ENCODE data around the gene VCAN.

Gene VCAN

GRCh38 chr5:83542839-83543238 is 71.3 kb downstream of the VCAN start:
- no peak overlapping the region for H3K4me3 ChIP-seq (ENCODE audit: low read depth in 1 of 2, low read length in 2 of 2)
- H3K36me3 ChIP-seq (ENCODE audit: control insufficient read depth in 1 of 2, insufficient read depth in 2 of 2, low read length in 2 of 2), result no peaks in the 10 kb centered on the region
- H3K4me1 ChIP-seq (ENCODE audit: control insufficient read depth in 1 of 2, insufficient read depth in 2 of 2, low read length in 2 of 2), result no peaks in the 10 kb centered on the region
- no peak overlapping the region for H3K9ac ChIP-seq (ENCODE audit: low read depth in 1 of 2, low read length in 2 of 2)
- no peaks in the 10 kb centered on the region for H3K9me3 ChIP-seq (ENCODE audit: control insufficient read depth in 1 of 2, low read length in 2 of 2)
- H3K27ac ChIP-seq (ENCODE audit: low read depth, low read length), result no peak overlapping the region
- no peaks in the 10 kb centered on the region for H3K27me3 ChIP-seq (ENCODE audit: control insufficient read depth in 1 of 2, insufficient read depth in 2 of 2, low read length in 2 of 2)

GRCh38 chr5:83543898-83544297 is 72.4 kb downstream of the VCAN start:
- Histone ChIP-seq H3K27ac (ENCODE audit: low read depth, low read length) (no peak overlapping the region), H3K9ac (ENCODE audit: low read depth in 1 of 2, low read length in 2 of 2) (no peak overlapping the region), H3K27me3 (ENCODE audit: control insufficient read depth in 1 of 2, insufficient read depth in 2 of 2, low read length in 2 of 2) (no peaks in the 10 kb centered on the region), H3K9me3 (ENCODE audit: control insufficient read depth in 1 of 2, low read length in 2 of 2) (no peaks in the 10 kb centered on the region), H3K4me3 (ENCODE audit: low read depth in 1 of 2, low read length in 2 of 2) (no peak overlapping the region), H3K4me1 (ENCODE audit: control insufficient read depth in 1 of 2, insufficient read depth in 2 of 2, low read length in 2 of 2) (no peaks in the 10 kb centered on the region), H3K36me3 (ENCODE audit: control insufficient read depth in 1 of 2, insufficient read depth in 2 of 2, low read length in 2 of 2) (no peaks in the 10 kb centered on the region)

- Histone ChIP-seq H3K27me3 (ENCODE audit: control insufficient read depth in 1 of 2, insufficient read depth in 2 of 2, low read length in 2 of 2) (no peaks in the 10 kb centered on the region), H3K27ac (ENCODE audit: low read depth, low read length) (no peak overlapping the region), H3K36me3 (ENCODE audit: control insufficient read depth in 1 of 2, insufficient read depth in 2 of 2, low read length in 2 of 2) (no peaks in the 10 kb centered on the region)
Measured at GRCh38 chr5:83547161-83547560, 75.6 kb downstream of the VCAN start.

GRCh38 chr5:83547889-83548288 is 76.3 kb downstream of the VCAN start:
- no peak overlapping the region for H3K4me3 ChIP-seq (ENCODE audit: low read depth in 1 of 2, low read length in 2 of 2)
- H3K4me1 ChIP-seq (ENCODE audit: control insufficient read depth in 1 of 2, insufficient read depth in 2 of 2, low read length in 2 of 2), result no peaks in the 10 kb centered on the region
- no peaks in the 10 kb centered on the region for H3K27me3 ChIP-seq (ENCODE audit: control insufficient read depth in 1 of 2, insufficient read depth in 2 of 2, low read length in 2 of 2)
- H3K9me3 ChIP-seq (ENCODE audit: control insufficient read depth in 1 of 2, low read length in 2 of 2), result no peaks in the 10 kb centered on the region
- H3K27ac ChIP-seq (ENCODE audit: low read depth, low read length), result no peak overlapping the region
- no peaks in the 10 kb centered on the region for H3K36me3 ChIP-seq (ENCODE audit: control insufficient read depth in 1 of 2, insufficient read depth in 2 of 2, low read length in 2 of 2)
- no peak overlapping the region for H3K9ac ChIP-seq (ENCODE audit: low read depth in 1 of 2, low read length in 2 of 2)

More at GRCh38 chr5:83547161-83547560, 75.6 kb downstream of the VCAN start:
- Histone ChIP-seq H3K9ac (ENCODE audit: low read depth in 1 of 2, low read length in 2 of 2) (no peak overlapping the region), H3K4me1 (ENCODE audit: control insufficient read depth in 1 of 2, insufficient read depth in 2 of 2, low read length in 2 of 2) (no peaks in the 10 kb centered on the region), H3K9me3 (ENCODE audit: control insufficient read depth in 1 of 2, low read length in 2 of 2) (no peaks in the 10 kb centered on the region), H3K4me3 (ENCODE audit: low read depth in 1 of 2, low read length in 2 of 2) (no peak overlapping the region)

GRCh38 chr5:83548581-83548980 is 77.0 kb downstream of the VCAN start:
- no peaks in the 10 kb centered on the region for H3K27me3 ChIP-seq (ENCODE audit: control insufficient read depth in 1 of 2, insufficient read depth in 2 of 2, low read length in 2 of 2)
- H3K4me3 ChIP-seq (ENCODE audit: low read depth in 1 of 2, low read length in 2 of 2), result no peak overlapping the region
- no peaks in the 10 kb centered on the region for H3K36me3 ChIP-seq (ENCODE audit: control insufficient read depth in 1 of 2, insufficient read depth in 2 of 2, low read length in 2 of 2)
- H3K9me3 ChIP-seq (ENCODE audit: control insufficient read depth in 1 of 2, low read length in 2 of 2), result no peaks in the 10 kb centered on the region
- no peaks in the 10 kb centered on the region for H3K4me1 ChIP-seq (ENCODE audit: control insufficient read depth in 1 of 2, insufficient read depth in 2 of 2, low read length in 2 of 2)
- H3K27ac ChIP-seq (ENCODE audit: low read depth, low read length), result no peak overlapping the region
- H3K9ac ChIP-seq (ENCODE audit: low read depth in 1 of 2, low read length in 2 of 2), result no peak overlapping the region

- H3K9ac ChIP-seq (ENCODE audit: low read depth in 1 of 2, low read length in 2 of 2), result no peak overlapping the region
- no peaks in the 10 kb centered on the region for H3K9me3 ChIP-seq (ENCODE audit: control insufficient read depth in 1 of 2, low read length in 2 of 2)
- H3K36me3 ChIP-seq (ENCODE audit: control insufficient read depth in 1 of 2, insufficient read depth in 2 of 2, low read length in 2 of 2), result no peaks in the 10 kb centered on the region
- H3K4me3 ChIP-seq (ENCODE audit: low read depth in 1 of 2, low read length in 2 of 2), result no peak overlapping the region
- H3K4me1 ChIP-seq (ENCODE audit: control insufficient read depth in 1 of 2, insufficient read depth in 2 of 2, low read length in 2 of 2), result no peaks in the 10 kb centered on the region
- no peak overlapping the region for H3K27ac ChIP-seq (ENCODE audit: low read depth, low read length)
- H3K27me3 ChIP-seq (ENCODE audit: control insufficient read depth in 1 of 2, insufficient read depth in 2 of 2, low read length in 2 of 2), result no peaks in the 10 kb centered on the region
Measured at GRCh38 chr5:83549076-83549475, 77.5 kb downstream of the VCAN start.

- Histone ChIP-seq H3K27me3 (ENCODE audit: control insufficient read depth in 1 of 2, insufficient read depth in 2 of 2, low read length in 2 of 2) (no peaks in the 10 kb centered on the region), H3K4me1 (ENCODE audit: control insufficient read depth in 1 of 2, insufficient read depth in 2 of 2, low read length in 2 of 2) (no peaks in the 10 kb centered on the region), H3K27ac (ENCODE audit: low read depth, low read length) (no peak overlapping the region), H3K36me3 (ENCODE audit: control insufficient read depth in 1 of 2, insufficient read depth in 2 of 2, low read length in 2 of 2) (no peaks in the 10 kb centered on the region), H3K9ac (ENCODE audit: low read depth in 1 of 2, low read length in 2 of 2) (no peak overlapping the region), H3K9me3 (ENCODE audit: control insufficient read depth in 1 of 2, low read length in 2 of 2) (no peaks in the 10 kb centered on the region), H3K4me3 (ENCODE audit: low read depth in 1 of 2, low read length in 2 of 2) (no peak overlapping the region)
Measured at GRCh38 chr5:83549674-83550073, 78.1 kb downstream of the VCAN start.

- Histone ChIP-seq H3K27me3 (ENCODE audit: control insufficient read depth in 1 of 2, insufficient read depth in 2 of 2, low read length in 2 of 2) (no peaks in the 10 kb centered on the region), H3K9ac (ENCODE audit: low read depth in 1 of 2, low read length in 2 of 2) (no peak overlapping the region), H3K27ac (ENCODE audit: low read depth, low read length) (no peak overlapping the region), H3K9me3 (ENCODE audit: control insufficient read depth in 1 of 2, low read length in 2 of 2) (no peaks in the 10 kb centered on the region), H3K36me3 (ENCODE audit: control insufficient read depth in 1 of 2, insufficient read depth in 2 of 2, low read length in 2 of 2) (no peaks in the 10 kb centered on the region), H3K4me1 (ENCODE audit: control insufficient read depth in 1 of 2, insufficient read depth in 2 of 2, low read length in 2 of 2) (no peaks in the 10 kb centered on the region), H3K4me3 (ENCODE audit: low read depth in 1 of 2, low read length in 2 of 2) (no peak overlapping the region)
Measured at GRCh38 chr5:83551821-83552220, 80.3 kb downstream of the VCAN start.

- Histone ChIP-seq H3K9ac (ENCODE audit: low read depth in 1 of 2, low read length in 2 of 2) (no peak overlapping the region), H3K27me3 (ENCODE audit: control insufficient read depth in 1 of 2, insufficient read depth in 2 of 2, low read length in 2 of 2) (no peaks in the 10 kb centered on the region), H3K36me3 (ENCODE audit: control insufficient read depth in 1 of 2, insufficient read depth in 2 of 2, low read length in 2 of 2) (no peaks in the 10 kb centered on the region), H3K4me3 (ENCODE audit: low read depth in 1 of 2, low read length in 2 of 2) (no peak overlapping the region), H3K9me3 (ENCODE audit: control insufficient read depth in 1 of 2, low read length in 2 of 2) (no peaks in the 10 kb centered on the region), H3K4me1 (ENCODE audit: control insufficient read depth in 1 of 2, insufficient read depth in 2 of 2, low read length in 2 of 2) (no peaks in the 10 kb centered on the region), H3K27ac (ENCODE audit: low read depth, low read length) (no peak overlapping the region)
Measured at GRCh38 chr5:83552275-83552674, 80.7 kb downstream of the VCAN start.

- H3K27me3 ChIP-seq (ENCODE audit: control insufficient read depth in 1 of 2, insufficient read depth in 2 of 2, low read length in 2 of 2), result no peaks in the 10 kb centered on the region
- no peak overlapping the region for H3K27ac ChIP-seq (ENCODE audit: low read depth, low read length)
- H3K36me3 ChIP-seq (ENCODE audit: control insufficient read depth in 1 of 2, insufficient read depth in 2 of 2, low read length in 2 of 2), result no peaks in the 10 kb centered on the region
- no peak overlapping the region for H3K9ac ChIP-seq (ENCODE audit: low read depth in 1 of 2, low read length in 2 of 2)
- no peaks in the 10 kb centered on the region for H3K4me1 ChIP-seq (ENCODE audit: control insufficient read depth in 1 of 2, insufficient read depth in 2 of 2, low read length in 2 of 2)
- no peaks in the 10 kb centered on the region for H3K9me3 ChIP-seq (ENCODE audit: control insufficient read depth in 1 of 2, low read length in 2 of 2)
- H3K4me3 ChIP-seq (ENCODE audit: low read depth in 1 of 2, low read length in 2 of 2), result no peak overlapping the region
Measured at GRCh38 chr5:83553000-83553486, 81.5 kb downstream of the VCAN start.

GRCh38 chr5:83554133-83554532 is 82.6 kb downstream of the VCAN start:
- Histone ChIP-seq H3K9ac (ENCODE audit: low read depth in 1 of 2, low read length in 2 of 2) (no peak overlapping the region), H3K27me3 (ENCODE audit: control insufficient read depth in 1 of 2, insufficient read depth in 2 of 2, low read length in 2 of 2) (no peaks in the 10 kb centered on the region), H3K36me3 (ENCODE audit: control insufficient read depth in 1 of 2, insufficient read depth in 2 of 2, low read length in 2 of 2) (no peaks in the 10 kb centered on the region), H3K27ac (ENCODE audit: low read depth, low read length) (no peak overlapping the region), H3K9me3 (ENCODE audit: control insufficient read depth in 1 of 2, low read length in 2 of 2) (no peaks in the 10 kb centered on the region), H3K4me3 (ENCODE audit: low read depth in 1 of 2, low read length in 2 of 2) (no peak overlapping the region), H3K4me1 (ENCODE audit: control insufficient read depth in 1 of 2, insufficient read depth in 2 of 2, low read length in 2 of 2) (no peaks in the 10 kb centered on the region)
